ENCODE measurements around the gene CTNNA2.

Gene CTNNA2

GRCh38 chr2:79512442-79513401 is at the start of gene CTNNA2:
CTNNA2 (plus strand) TSS chr2:79513051.
- peak; percentile 37 to 58 (median 48) for TF ChIP-seq CTCF (IDR thresholded peaks at IDR 0.05; ENCODE audit: unreplicated experiment in 3 of 3)
- Mint-ChIP-seq H3K4me1 (peaks cover 4% of the 10 kb centered on the region), H3K27me3 (ENCODE audit: low read depth) (peaks cover 26% of the 10 kb centered on the region), H3K9me3 (no peaks in the 10 kb centered on the region), H3K36me3 (ENCODE audit: low read depth) (no peaks in the 10 kb centered on the region), H3K27ac (no peak within 1 kb of the TSS), H3K4me3 (peak within 1 kb of the TSS; percentile 85 to 88 (median 85))

DNA sequence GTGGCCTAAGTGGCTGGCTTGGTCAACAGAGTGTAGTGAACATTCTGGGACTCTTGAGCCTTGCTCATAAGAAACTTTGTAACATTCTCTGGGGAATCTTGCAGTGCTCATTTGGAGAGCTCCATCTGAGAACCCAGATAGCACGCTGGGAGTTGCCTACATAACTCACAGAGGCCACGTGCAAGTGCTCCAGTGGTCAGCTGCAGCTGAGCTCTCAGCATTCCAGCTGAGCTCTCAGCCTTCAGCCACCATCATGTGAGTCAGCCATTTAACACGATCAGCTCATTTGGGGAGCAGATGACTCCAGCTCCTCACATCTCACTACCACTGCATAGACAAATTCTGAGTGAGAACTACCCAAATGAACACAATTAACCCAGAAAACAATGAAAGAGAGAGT is 25.5 kb upstream of the CTNNA2 start:
- no peaks in the 10 kb centered on the region for H3K9me3 Mint-ChIP-seq
- H3K4me3 Mint-ChIP-seq = no peak overlapping the region
- H3K27me3 Mint-ChIP-seq (ENCODE audit: low read depth) = no peaks in the 10 kb centered on the region
- no peaks in the 10 kb centered on the region for H3K4me1 Mint-ChIP-seq
- TF ChIP-seq CTCF (IDR thresholded peaks at IDR 0.05; ENCODE audit: unreplicated experiment in 3 of 3) = no peak
- no peaks in the 10 kb centered on the region for H3K36me3 Mint-ChIP-seq (ENCODE audit: low read depth)
- no peak overlapping the region for H3K27ac Mint-ChIP-seq

- TF ChIP-seq CTCF (IDR thresholded peaks at IDR 0.05; ENCODE audit: unreplicated experiment in 3 of 3) = no peak
- peak overlapping the region; percentile 69 to 85 (median 76) for H3K4me3 Mint-ChIP-seq
- peaks cover 26% of the 10 kb centered on the region for H3K27me3 Mint-ChIP-seq (ENCODE audit: low read depth)
- H3K27ac Mint-ChIP-seq = no peak overlapping the region
- no peaks in the 10 kb centered on the region for H3K36me3 Mint-ChIP-seq (ENCODE audit: low read depth)
- peaks cover 4% of the 10 kb centered on the region for H3K4me1 Mint-ChIP-seq
- no peaks in the 10 kb centered on the region for H3K9me3 Mint-ChIP-seq
Measured at GRCh38 chr2:79511320-79511951, 1.4 kb upstream of the CTNNA2 start.

GRCh38 chr2:79513711-79514110 is 860 bp downstream of the CTNNA2 start:
- H3K27me3 Mint-ChIP-seq (ENCODE audit: low read depth) = peaks cover 26% of the 10 kb centered on the region
- TF ChIP-seq CTCF (IDR thresholded peaks at IDR 0.05; ENCODE audit: unreplicated experiment in 3 of 3) = no peak
- H3K4me1 Mint-ChIP-seq = peaks cover 4% of the 10 kb centered on the region
- peak overlapping the region; percentile 66 to 79 (median 76) for H3K4me3 Mint-ChIP-seq
- no peak overlapping the region for H3K27ac Mint-ChIP-seq
- H3K9me3 Mint-ChIP-seq = no peaks in the 10 kb centered on the region
- H3K36me3 Mint-ChIP-seq (ENCODE audit: low read depth) = no peaks in the 10 kb centered on the region

- Mint-ChIP-seq H3K4me3 (no peak overlapping the region), H3K9me3 (no peaks in the 10 kb centered on the region), H3K27ac (no peak overlapping the region), H3K36me3 (ENCODE audit: low read depth) (no peaks in the 10 kb centered on the region), H3K4me1 (no peaks in the 10 kb centered on the region), H3K27me3 (ENCODE audit: low read depth) (no peaks in the 10 kb centered on the region)
- TF ChIP-seq CTCF (IDR thresholded peaks at IDR 0.05; ENCODE audit: unreplicated experiment in 3 of 3) = no peak
Measured at GRCh38 chr2:79529636-79530035, 16.8 kb downstream of the CTNNA2 start.

All from nephron (organoid).